ENCODE results near the gene RNF213.

DNA sequence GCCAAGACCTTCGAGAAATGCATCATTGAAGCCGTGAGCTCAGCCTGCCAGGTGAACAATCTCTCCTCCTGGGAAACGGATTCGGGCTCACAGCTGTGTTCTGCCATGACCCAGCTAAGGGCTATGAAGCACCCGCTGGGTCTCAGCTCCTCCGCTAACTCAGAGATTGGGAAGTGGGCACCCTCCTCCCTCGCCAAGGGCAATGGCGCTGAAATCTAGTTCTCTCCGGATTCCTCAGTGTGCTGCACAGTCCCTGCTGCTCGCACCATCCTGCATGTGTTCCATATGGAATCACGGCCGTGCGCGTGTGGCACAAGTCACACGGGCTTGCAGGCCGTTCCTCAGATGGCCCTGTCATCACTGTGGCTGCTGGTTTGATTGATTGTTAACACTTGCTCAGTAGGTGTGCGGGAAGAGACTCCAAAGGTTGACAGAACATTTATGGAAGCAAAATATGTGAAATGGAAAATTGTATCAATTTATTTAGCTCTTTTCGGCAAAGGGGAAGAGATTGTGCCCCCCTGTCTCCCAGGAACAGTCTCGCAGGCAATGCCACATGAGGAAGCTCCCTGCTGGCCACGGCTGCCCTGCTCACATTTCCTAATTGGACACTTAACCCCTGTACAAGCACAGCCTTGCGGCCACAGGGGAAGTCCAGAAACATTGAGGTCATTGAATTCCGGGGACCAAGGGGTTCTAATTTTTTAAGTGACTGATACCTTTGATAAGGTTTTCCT is 58.8 kb downstream of the RNF213 start:
- TF ChIP-seq CTCF (IDR thresholded peaks at IDR 0.05; ENCODE audit: insufficient read depth, low read length, poor library complexity, severe bottlenecking), result no peak
- no peak for TF ChIP-seq EZH2phosphoT487 (conservative IDR thresholded peaks at IDR 0.05; ENCODE audit: low read length)

Measured in SU-DHL-6 (cell line).